Measurements from ENCODE around the gene XPNPEP1. TPM values are rescaled to one million over a fixed set of nuclear protein-coding genes. Genes with fewer than 3 reads are reported as not detected.

Gene XPNPEP1
- polyA plus RNA-seq, 3 donors, result 32.1 to 62.1 (median 38.4) TPM

GRCh38 chr10:109961174-109962001, 38.1 kb upstream of the XPNPEP1 start:
- DNase-seq, result no peak
- intact Hi-C loops (cut with micrococcal nuclease), result no loop called here
- Mint-ChIP-seq H3K27ac (no peak overlapping the region), H3K9me3 (peaks cover 0 to 2% (median 0%) of the 10 kb centered on the region in 7 donors), H3K4me3 (no peak overlapping the region), H3K36me3 (no peaks in the 10 kb centered on the region), H3K4me1 (peaks cover 10% of the 10 kb centered on the region), H3K27me3 (ENCODE audit: low read depth in 3 of 3) (peaks cover 0 to 7% (median 4%) of the 10 kb centered on the region in 3 donors)
- H3K27ac ChIP-seq (ENCODE audit: low read depth in 1 of 2, low read length in 2 of 2), result no peak overlapping the region
- H3K27me3 ChIP-seq (ENCODE audit: control insufficient read depth in 2 of 2, insufficient read depth in 2 of 2, low read length in 2 of 2), result no peaks in the 10 kb centered on the region
- no peaks in the 10 kb centered on the region for H3K9me3 ChIP-seq (replicated peaks in 1 of 2; ENCODE audit: control insufficient read depth in 1 of 2, insufficient read depth in 1 of 2, low read length in 2 of 2)
- H3K36me3 ChIP-seq (replicated peaks in 1 of 2; ENCODE audit: control insufficient read depth in 1 of 2, insufficient read depth in 2 of 2, low read length in 2 of 2), result no peaks in the 10 kb centered on the region
- no peaks in the 10 kb centered on the region for H3K4me1 ChIP-seq (ENCODE audit: control insufficient read depth in 1 of 2, insufficient read depth in 2 of 2, low read length in 2 of 2)
- H3K4me3 ChIP-seq (replicated peaks in 1 of 3; ENCODE audit: low read depth in 2 of 3, low read length in 3 of 3), result no peak overlapping the region
- H3K9ac ChIP-seq (ENCODE audit: insufficient read depth, low read length, poor library complexity, severe bottlenecking), result no peak overlapping the region
- no peak for TF ChIP-seq CTCF (IDR thresholded peaks at IDR 0.05)
- no CpG with 5 or more reads among the region's 5 CpGs for WGBS (ENCODE audit: insufficient coverage)
- H3K79me2 ChIP-seq (ENCODE audit: insufficient read depth, low read length), result no peaks in the 10 kb centered on the region
- no peak overlapping the region for H2AFZ ChIP-seq (ENCODE audit: insufficient read depth, low read depth, low read length, poor library complexity, severe bottlenecking)
- no peak overlapping the region for H3K4me2 ChIP-seq (replicated peaks; ENCODE audit: extremely low read depth, low read length, poor library complexity, severe bottlenecking)
- H4K20me1 ChIP-seq (ENCODE audit: insufficient read depth, low read length), result no peaks in the 10 kb centered on the region

GRCh38 chr10:109960682-109961081, 37.4 kb upstream of the XPNPEP1 start:
- Histone ChIP-seq H3K4me2 (replicated peaks; ENCODE audit: extremely low read depth, low read length, poor library complexity, severe bottlenecking) (no peak overlapping the region), H3K9ac (ENCODE audit: insufficient read depth, low read length, poor library complexity, severe bottlenecking) (no peak overlapping the region), H3K9me3 (replicated peaks in 1 of 2; ENCODE audit: control insufficient read depth in 1 of 2, insufficient read depth in 1 of 2, low read length in 2 of 2) (no peaks in the 10 kb centered on the region), H3K4me3 (replicated peaks in 1 of 3; ENCODE audit: low read depth in 2 of 3, low read length in 3 of 3) (no peak overlapping the region), H3K79me2 (ENCODE audit: insufficient read depth, low read length) (no peaks in the 10 kb centered on the region), H2AFZ (ENCODE audit: insufficient read depth, low read depth, low read length, poor library complexity, severe bottlenecking) (no peak overlapping the region), H4K20me1 (ENCODE audit: insufficient read depth, low read length) (no peaks in the 10 kb centered on the region), H3K27me3 (ENCODE audit: control insufficient read depth in 2 of 2, insufficient read depth in 2 of 2, low read length in 2 of 2) (no peaks in the 10 kb centered on the region), H3K4me1 (ENCODE audit: control insufficient read depth in 1 of 2, insufficient read depth in 2 of 2, low read length in 2 of 2) (no peaks in the 10 kb centered on the region), H3K27ac (ENCODE audit: low read depth in 1 of 2, low read length in 2 of 2) (no peak overlapping the region), H3K36me3 (replicated peaks in 1 of 2; ENCODE audit: control insufficient read depth in 1 of 2, insufficient read depth in 2 of 2, low read length in 2 of 2) (no peaks in the 10 kb centered on the region)
- no peak for DNase-seq
- no peak for TF ChIP-seq CTCF (IDR thresholded peaks at IDR 0.05)
- Mint-ChIP-seq H3K27me3 (ENCODE audit: low read depth in 3 of 3) (peaks cover 0 to 7% (median 4%) of the 10 kb centered on the region in 3 donors), H3K9me3 (peaks cover 0 to 2% (median 0%) of the 10 kb centered on the region in 7 donors), H3K27ac (no peak overlapping the region), H3K36me3 (no peaks in the 10 kb centered on the region), H3K4me3 (no peak overlapping the region), H3K4me1 (peaks cover 10% of the 10 kb centered on the region)
- intact Hi-C loops (cut with micrococcal nuclease), result no loop called here
- 100% methylated on average over 1 of the region's 2 CpGs for WGBS (ENCODE audit: insufficient coverage)
